WTC11 (cell line): ENCODE results near the gene CELSR1. TPM values are rescaled to one million over a fixed set of nuclear protein-coding genes. Genes with fewer than 3 reads are reported as not detected.

Experiments used
- ATAC-seq: fragments of 200-7000 bp; cut with Tn5 transposase; 2 replicates; pipeline ENCODE4 v1.10.0; 2021; ENCODE audit warnings: mild to moderate bottlenecking, moderate library complexity
- CTCF ChIA-PET: fragments of 300-600 bp; sonication (Branson Sonifier 250); formaldehyde crosslinking; loops from one replicate; lab custom pipeline; 2021; ENCODE audit warnings: antibody characterized with exemption; lab: Charles Lee
- POLR2A ChIA-PET: fragments of 350-600 bp; sonication (Branson Sonifier 250); formaldehyde crosslinking; loops from one replicate; lab custom pipeline; 2021; ENCODE audit warnings: antibody characterized with exemption; lab: Charles Lee
- DNase-seq: peaks from one replicate; pipeline ENCODE4 v3.0.0; 2021; ENCODE audit warnings: low spot score
- H3K27ac Mint-ChIP-seq: 2 replicates; pipeline ENCODE4 v1.8.0; 2021; ENCODE audit warnings: mixed read lengths
- H3K27me3 Mint-ChIP-seq: 2 replicates; pipeline ENCODE4 v1.8.0; 2021; ENCODE audit warnings: low read depth, mild to moderate bottlenecking, moderate library complexity, mixed read lengths
- H3K36me3 Mint-ChIP-seq: 2 replicates; pipeline ENCODE4 v1.8.0; 2021; ENCODE audit warnings: mixed read lengths
- H3K4me1 Mint-ChIP-seq: 2 replicates; pipeline ENCODE4 v1.8.0; 2022; ENCODE audit warnings: mixed read lengths
- H3K4me3 Mint-ChIP-seq: 2 replicates; pipeline ENCODE4 v1.8.0; 2021; ENCODE audit warnings: mild to moderate bottlenecking, moderate library complexity, mixed read lengths
- H3K9me3 Mint-ChIP-seq: 2 replicates; pipeline ENCODE4 v1.8.0; 2021; ENCODE audit warnings: mixed read lengths
- ATF1 ChIP-seq: sonication (generic); formaldehyde crosslinking; IDR thresholded peaks from 2 replicates; pipeline ENCODE4 v1.8.1; 2023; ENCODE audit warnings: mild to moderate bottlenecking, moderate library complexity, missing genetic modification reagents
- CREM ChIP-seq: sonication (generic); formaldehyde crosslinking; IDR thresholded peaks from 2 replicates; pipeline ENCODE4 v1.8.1; 2022; ENCODE audit warnings: mild to moderate bottlenecking, missing genetic modification reagents, moderate library complexity
- ELF4 ChIP-seq: sonication (generic); formaldehyde crosslinking; IDR thresholded peaks from 2 replicates; pipeline ENCODE4 v1.8.1; 2022; ENCODE audit warnings: low read depth, mild to moderate bottlenecking, moderate library complexity, missing genetic modification reagents
- FOXJ3 ChIP-seq: sonication (generic); formaldehyde crosslinking; IDR thresholded peaks from 2 replicates; pipeline ENCODE4 v1.9.0; 2021; ENCODE audit warnings: missing genetic modification reagents, mild to moderate bottlenecking, borderline replicate concordance
- FOXP1 ChIP-seq: sonication (generic); formaldehyde crosslinking; IDR thresholded peaks from 2 replicates; pipeline ENCODE4 v1.8.0; 2022; ENCODE audit warnings: missing genetic modification reagents, mild to moderate bottlenecking, moderate library complexity, borderline replicate concordance
- GABPB1 ChIP-seq: sonication (generic); formaldehyde crosslinking; IDR thresholded peaks from 2 replicates; pipeline ENCODE4 v1.8.1; 2023; ENCODE audit warnings: mild to moderate bottlenecking, missing genetic modification reagents
- IRF2 ChIP-seq: sonication (generic); formaldehyde crosslinking; IDR thresholded peaks from 2 replicates; pipeline ENCODE4 v1.8.0; 2022; ENCODE audit warnings: low read depth, missing genetic modification reagents, borderline replicate concordance
- JAZF1 ChIP-seq: fragments of 250-450 bp; sonication (Bioruptor Pico); IDR thresholded peaks from 2 replicates; pipeline ENCODE4 v1.9.0; 2021; ENCODE audit warnings: moderate library complexity, mild to moderate bottlenecking, inconsistent platforms
- JUN ChIP-seq: sonication (generic); formaldehyde crosslinking; IDR thresholded peaks from 2 replicates; pipeline ENCODE4 v1.8.0; 2023; ENCODE audit warnings: mild to moderate bottlenecking, missing genetic modification reagents
- NFYB ChIP-seq: sonication (generic); formaldehyde crosslinking; conservative IDR thresholded peaks from 2 replicates; pipeline ENCODE4 v1.8.0; 2022; ENCODE audit warnings: low read depth, missing genetic modification reagents
- NR1H2 ChIP-seq: sonication (generic); formaldehyde crosslinking; IDR thresholded peaks from 2 replicates; pipeline ENCODE4 v1.9.0; 2021; ENCODE audit warnings: mild to moderate bottlenecking, moderate library complexity, missing genetic modification reagents
- NR2C2 ChIP-seq: sonication (generic); formaldehyde crosslinking; IDR thresholded peaks from 2 replicates; pipeline ENCODE4 v1.8.0; 2022; ENCODE audit warnings: mild to moderate bottlenecking, missing genetic modification reagents
- SMAD3 ChIP-seq: sonication (generic); formaldehyde crosslinking; IDR thresholded peaks from 2 replicates; pipeline ENCODE4 v1.8.0; 2022; ENCODE audit warnings: missing genetic modification reagents, mild to moderate bottlenecking, borderline replicate concordance
- SMAD4 ChIP-seq: sonication (generic); formaldehyde crosslinking; IDR thresholded peaks from 2 replicates; pipeline ENCODE4 v1.8.0; 2022; ENCODE audit warnings: mild to moderate bottlenecking, missing genetic modification reagents
- SOX15 ChIP-seq: fragments of 250-450 bp; sonication (Bioruptor Pico); IDR thresholded peaks from 2 replicates; pipeline ENCODE4 v1.9.0; 2021; ENCODE audit warnings: mild to moderate bottlenecking
- ZBTB21 ChIP-seq: sonication (generic); formaldehyde crosslinking; IDR thresholded peaks from 2 replicates; pipeline ENCODE4 v1.8.1; 2023; ENCODE audit warnings: mild to moderate bottlenecking, missing genetic modification reagents, borderline replicate concordance
- ZNF121 ChIP-seq: sonication (generic); formaldehyde crosslinking; IDR thresholded peaks from 2 replicates; pipeline ENCODE4 v1.8.0; 2023; ENCODE audit warnings: missing genetic modification reagents
- ZNF263 ChIP-seq: sonication (generic); formaldehyde crosslinking; IDR thresholded peaks from 2 replicates; pipeline ENCODE4 v1.8.1; 2022; ENCODE audit warnings: low read depth, mild to moderate bottlenecking, moderate library complexity, missing genetic modification reagents
- ZNF396 ChIP-seq: fragments of 250-450 bp; sonication (Bioruptor Pico); IDR thresholded peaks from 2 replicates; pipeline ENCODE4 v1.8.0; 2021; ENCODE audit warnings: mild to moderate bottlenecking, moderate library complexity, borderline replicate concordance
- total RNA-seq: library from RNA; stranded (reverse); gene quantifications from 3 replicates; pipeline ENCODE4 v1.2.3, GENCODE V29; 2021
- TF ChIP-seq, protein P1 (sequence below): sonication (generic); formaldehyde crosslinking; IDR thresholded peaks from 2 replicates; pipeline ENCODE4 v1.8.0; 2022; ENCODE audit warnings: mild to moderate bottlenecking, missing genetic modification reagents
- TF ChIP-seq, protein P2 (sequence below): sonication (generic); formaldehyde crosslinking; conservative IDR thresholded peaks from 2 replicates; pipeline ENCODE4 v1.8.1; 2022; ENCODE audit warnings: mild to moderate bottlenecking, missing genetic modification reagents
- TF ChIP-seq, protein P3 (sequence below): sonication (generic); formaldehyde crosslinking; IDR thresholded peaks from 2 replicates; pipeline ENCODE4 v1.8.1; 2022; ENCODE audit warnings: low read depth, mild to moderate bottlenecking, moderate library complexity, missing genetic modification reagents, borderline replicate concordance
- TF ChIP-seq, protein P4 (sequence below): sonication (generic); formaldehyde crosslinking; IDR thresholded peaks from 2 replicates; pipeline ENCODE4 v1.8.1; 2023; ENCODE audit warnings: mild to moderate bottlenecking, missing genetic modification reagents, moderate library complexity
- TF ChIP-seq, protein P5 (sequence below): sonication (generic); formaldehyde crosslinking; IDR thresholded peaks from 2 replicates; pipeline ENCODE4 v1.8.1; 2023; ENCODE audit warnings: mild to moderate bottlenecking, missing genetic modification reagents
- TF ChIP-seq, protein P6 (sequence below): sonication (generic); formaldehyde crosslinking; IDR thresholded peaks from 2 replicates; pipeline ENCODE4 v1.8.1; 2023; ENCODE audit warnings: mild to moderate bottlenecking, missing genetic modification reagents, moderate library complexity

CELSR1 gene
- total RNA-seq, 1 experiment from 2014 or later = 16.8 TPM

DNA sequence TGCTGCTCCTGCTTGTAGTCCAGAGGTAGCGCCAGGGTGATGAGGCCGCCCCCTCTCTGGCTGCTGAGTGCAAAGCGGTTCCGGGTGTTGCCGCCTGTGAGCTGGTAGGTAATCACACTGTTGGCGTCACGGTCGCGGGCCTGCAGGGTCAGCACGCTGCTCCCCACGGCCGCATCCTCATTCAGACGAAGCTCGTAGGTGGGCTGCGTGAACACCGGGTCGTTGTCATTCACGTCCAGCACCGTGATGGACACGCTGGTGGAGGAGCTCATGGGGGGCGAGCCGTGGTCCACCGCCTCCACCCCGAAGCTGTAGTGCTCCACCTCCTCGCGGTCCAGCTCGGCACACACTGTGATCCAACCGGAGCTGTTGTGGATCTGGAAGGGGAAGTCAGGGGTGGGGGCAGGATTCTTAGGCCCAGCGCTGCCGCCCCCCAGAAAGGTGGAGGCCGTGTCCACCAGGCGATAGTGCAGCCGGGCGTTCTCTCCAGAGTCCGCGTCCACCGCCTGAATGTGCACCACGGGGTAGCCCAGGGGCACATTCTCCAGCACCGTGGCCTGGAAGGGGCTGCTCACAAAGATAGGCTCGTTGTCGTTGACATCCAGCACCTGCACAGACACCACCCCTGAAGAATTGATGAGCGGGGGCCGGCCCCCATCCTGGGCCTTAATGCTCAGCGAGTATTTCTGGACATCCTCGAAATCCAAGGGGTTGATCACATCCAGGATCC is 2.4 kb downstream of the CELSR1 start:
- DNase-seq (no peak), ATAC-seq (no peak)
- H3K4me1 Mint-ChIP-seq = peaks cover 12% of the 10 kb centered on the region
- ChIA-PET POLR2A (interaction anchor here (0.9 kb wide), 1 partner anchor 34 kb away, joined by 3 read pairs; no protein-coding TSS in a partner anchor), CTCF (interaction anchor here (1.9 to 5.2 kb wide), 2 partner anchors 20 to 168 kb away, joined by 5 to 67 read pairs; no protein-coding TSS in a partner anchor)
- no peak for TF ChIP-seq FOXP1 (CRISPR knock-in tag)
- TF ChIP-seq CREM = no peak
- no peak for TF ChIP-seq ZNF263 (CRISPR knock-in tag)
- TF ChIP-seq, protein P1, sequence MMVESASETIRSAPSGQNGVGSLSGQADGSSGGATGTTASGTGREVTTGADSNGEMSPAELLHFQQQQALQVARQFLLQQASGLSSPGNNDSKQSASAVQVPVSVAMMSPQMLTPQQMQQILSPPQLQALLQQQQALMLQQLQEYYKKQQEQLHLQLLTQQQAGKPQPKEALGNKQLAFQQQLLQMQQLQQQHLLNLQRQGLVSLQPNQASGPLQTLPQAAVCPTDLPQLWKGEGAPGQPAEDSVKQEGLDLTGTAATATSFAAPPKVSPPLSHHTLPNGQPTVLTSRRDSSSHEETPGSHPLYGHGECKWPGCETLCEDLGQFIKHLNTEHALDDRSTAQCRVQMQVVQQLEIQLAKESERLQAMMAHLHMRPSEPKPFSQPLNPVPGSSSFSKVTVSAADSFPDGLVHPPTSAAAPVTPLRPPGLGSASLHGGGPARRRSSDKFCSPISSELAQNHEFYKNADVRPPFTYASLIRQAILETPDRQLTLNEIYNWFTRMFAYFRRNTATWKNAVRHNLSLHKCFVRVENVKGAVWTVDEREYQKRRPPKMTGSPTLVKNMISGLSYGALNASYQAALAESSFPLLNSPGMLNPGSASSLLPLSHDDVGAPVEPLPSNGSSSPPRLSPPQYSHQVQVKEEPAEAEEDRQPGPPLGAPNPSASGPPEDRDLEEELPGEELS (CRISPR knock-in tag) = no peak
- no peak for TF ChIP-seq JAZF1 (CRISPR knock-in tag)
- TF ChIP-seq JUN (CRISPR knock-in tag) = no peak
- TF ChIP-seq SMAD3 (CRISPR knock-in tag) = no peak
- TF ChIP-seq FOXJ3 (CRISPR knock-in tag) = no peak
- no peak for TF ChIP-seq ELF4 (CRISPR knock-in tag)
- TF ChIP-seq NFYB = no peak
- no peak for TF ChIP-seq GABPB1 (CRISPR knock-in tag)
- no peak for TF ChIP-seq NR2C2 (CRISPR knock-in tag)
- TF ChIP-seq IRF2 = no peak
- TF ChIP-seq ZNF396 = no peak
- TF ChIP-seq ATF1 (CRISPR knock-in tag) = no peak
- TF ChIP-seq, protein P2, sequence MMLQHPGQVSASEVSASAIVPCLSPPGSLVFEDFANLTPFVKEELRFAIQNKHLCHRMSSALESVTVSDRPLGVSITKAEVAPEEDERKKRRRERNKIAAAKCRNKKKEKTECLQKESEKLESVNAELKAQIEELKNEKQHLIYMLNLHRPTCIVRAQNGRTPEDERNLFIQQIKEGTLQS (CRISPR knock-in tag) = no peak
- TF ChIP-seq, protein P3, sequence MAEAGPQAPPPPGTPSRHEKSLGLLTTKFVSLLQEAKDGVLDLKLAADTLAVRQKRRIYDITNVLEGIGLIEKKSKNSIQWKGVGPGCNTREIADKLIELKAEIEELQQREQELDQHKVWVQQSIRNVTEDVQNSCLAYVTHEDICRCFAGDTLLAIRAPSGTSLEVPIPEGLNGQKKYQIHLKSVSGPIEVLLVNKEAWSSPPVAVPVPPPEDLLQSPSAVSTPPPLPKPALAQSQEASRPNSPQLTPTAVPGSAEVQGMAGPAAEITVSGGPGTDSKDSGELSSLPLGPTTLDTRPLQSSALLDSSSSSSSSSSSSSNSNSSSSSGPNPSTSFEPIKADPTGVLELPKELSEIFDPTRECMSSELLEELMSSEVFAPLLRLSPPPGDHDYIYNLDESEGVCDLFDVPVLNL = no peak
- TF ChIP-seq ZBTB21 (CRISPR knock-in tag) = no peak
- no peak for TF ChIP-seq ZNF121 (CRISPR knock-in tag)
- peaks cover 14% of the 10 kb centered on the region; the same call in 1 of the 2 replicates for H3K36me3 Mint-ChIP-seq
- H3K4me3 Mint-ChIP-seq = peak overlapping the region; percentile 58; the same call in 1 of the 2 replicates
- no peaks in the 10 kb centered on the region for H3K9me3 Mint-ChIP-seq
- H3K27me3 Mint-ChIP-seq = peaks cover 48% of the 10 kb centered on the region
- no peak overlapping the region for H3K27ac Mint-ChIP-seq

DNA sequence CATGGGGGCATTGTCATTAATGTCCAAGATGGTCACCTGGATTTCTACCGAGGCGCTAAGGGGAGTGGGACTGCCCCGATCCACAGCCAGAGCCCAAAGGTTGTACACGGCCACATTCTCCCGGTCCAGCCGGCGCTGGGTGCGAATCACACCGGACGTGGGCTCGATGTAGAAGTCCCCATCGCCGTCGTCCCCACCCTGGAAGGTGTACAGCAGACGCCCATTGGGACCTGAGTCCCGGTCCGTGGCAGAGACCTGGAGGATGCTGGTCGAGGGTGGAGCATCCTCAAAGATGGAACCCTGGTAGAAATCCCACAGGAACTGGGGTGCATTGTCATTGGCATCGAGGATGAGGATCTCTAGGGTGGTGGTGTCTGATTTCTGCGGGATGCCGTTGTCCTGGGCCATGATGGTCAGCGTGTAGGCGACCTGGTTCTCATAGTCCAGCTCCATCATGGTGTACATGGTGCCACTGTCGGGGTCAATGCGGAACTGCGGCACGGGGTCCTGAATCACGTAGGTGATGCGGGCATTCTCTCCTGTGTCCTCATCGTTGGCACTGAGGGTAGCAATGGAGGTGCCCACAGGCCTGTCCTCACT is 3.1 kb downstream of the CELSR1 start:
- Mint-ChIP-seq H3K4me1 (peaks cover 12% of the 10 kb centered on the region), H3K36me3 (peaks cover 15% of the 10 kb centered on the region), H3K27me3 (peaks cover 41% of the 10 kb centered on the region), H3K9me3 (no peaks in the 10 kb centered on the region), H3K4me3 (no peak overlapping the region), H3K27ac (no peak overlapping the region)
- CTCF ChIA-PET = interaction anchor here (1.1 to 5.2 kb wide), 9 partner anchors 9 to 179 kb away, joined by 3 to 67 read pairs (median 3); no protein-coding TSS in a partner anchor
- ATAC-seq (no peak), DNase-seq (no peak)
- POLR2A ChIA-PET = no interaction called here
- TF ChIP-seq SMAD4 (CRISPR knock-in tag) = no peak
- TF ChIP-seq SOX15 (CRISPR knock-in tag) = no peak
- no peak for TF ChIP-seq NR1H2 (CRISPR knock-in tag)
- TF ChIP-seq, protein P4, sequence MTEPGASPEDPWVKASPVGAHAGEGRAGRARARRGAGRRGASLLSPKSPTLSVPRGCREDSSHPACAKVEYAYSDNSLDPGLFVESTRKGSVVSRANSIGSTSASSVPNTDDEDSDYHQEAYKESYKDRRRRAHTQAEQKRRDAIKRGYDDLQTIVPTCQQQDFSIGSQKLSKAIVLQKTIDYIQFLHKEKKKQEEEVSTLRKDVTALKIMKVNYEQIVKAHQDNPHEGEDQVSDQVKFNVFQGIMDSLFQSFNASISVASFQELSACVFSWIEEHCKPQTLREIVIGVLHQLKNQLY (CRISPR knock-in tag) = no peak
- TF ChIP-seq, protein P5, sequence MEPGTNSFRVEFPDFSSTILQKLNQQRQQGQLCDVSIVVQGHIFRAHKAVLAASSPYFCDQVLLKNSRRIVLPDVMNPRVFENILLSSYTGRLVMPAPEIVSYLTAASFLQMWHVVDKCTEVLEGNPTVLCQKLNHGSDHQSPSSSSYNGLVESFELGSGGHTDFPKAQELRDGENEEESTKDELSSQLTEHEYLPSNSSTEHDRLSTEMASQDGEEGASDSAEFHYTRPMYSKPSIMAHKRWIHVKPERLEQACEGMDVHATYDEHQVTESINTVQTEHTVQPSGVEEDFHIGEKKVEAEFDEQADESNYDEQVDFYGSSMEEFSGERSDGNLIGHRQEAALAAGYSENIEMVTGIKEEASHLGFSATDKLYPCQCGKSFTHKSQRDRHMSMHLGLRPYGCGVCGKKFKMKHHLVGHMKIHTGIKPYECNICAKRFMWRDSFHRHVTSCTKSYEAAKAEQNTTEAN (CRISPR knock-in tag) = no peak
- TF ChIP-seq, protein P6, sequence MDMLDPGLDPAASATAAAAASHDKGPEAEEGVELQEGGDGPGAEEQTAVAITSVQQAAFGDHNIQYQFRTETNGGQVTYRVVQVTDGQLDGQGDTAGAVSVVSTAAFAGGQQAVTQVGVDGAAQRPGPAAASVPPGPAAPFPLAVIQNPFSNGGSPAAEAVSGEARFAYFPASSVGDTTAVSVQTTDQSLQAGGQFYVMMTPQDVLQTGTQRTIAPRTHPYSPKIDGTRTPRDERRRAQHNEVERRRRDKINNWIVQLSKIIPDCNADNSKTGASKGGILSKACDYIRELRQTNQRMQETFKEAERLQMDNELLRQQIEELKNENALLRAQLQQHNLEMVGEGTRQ (CRISPR knock-in tag) = no peak
